ENCODE results near the gene THSD4.

The THSD4 gene

GRCh38 chr15:71678605-71679004 lies 563.3 kb downstream of the THSD4 start:
- DNase-seq: no peak

GRCh38 chr15:71679223-71679792 lies 564.0 kb downstream of the THSD4 start:
- no peak for DNase-seq

GRCh38 chr15:71679793-71680353 lies 564.6 kb downstream of the THSD4 start:
- no peak for DNase-seq

GRCh38 chr15:71682001-71682400 lies 566.7 kb downstream of the THSD4 start:
- DNase-seq: no peak

GRCh38 chr15:71683411-71684274 lies 568.4 kb downstream of the THSD4 start:
- DNase-seq: no peak

- no peak for DNase-seq
These were observed 570.2 kb downstream of the THSD4 start for GRCh38 chr15:71685420-71685993.

GRCh38 chr15:71686221-71687050 lies 571.2 kb downstream of the THSD4 start:
- DNase-seq: no peak

- DNase-seq: no peak
These were observed 572.7 kb downstream of the THSD4 start for GRCh38 chr15:71687902-71688508.

- no peak for DNase-seq
These were observed 573.3 kb downstream of the THSD4 start for GRCh38 chr15:71688509-71689094.

GRCh38 chr15:71691081-71691457 lies 575.8 kb downstream of the THSD4 start:
- no peak for DNase-seq

GRCh38 chr15:71691458-71692417 lies 576.5 kb downstream of the THSD4 start:
- DNase-seq: no peak

- no peak for DNase-seq
These were observed 582.0 kb downstream of the THSD4 start for GRCh38 chr15:71697236-71697635.

- DNase-seq: no peak
These were observed 582.8 kb downstream of the THSD4 start for GRCh38 chr15:71698030-71698429.

GRCh38 chr15:71698742-71699141 lies 583.5 kb downstream of the THSD4 start:
- DNase-seq: no peak

- DNase-seq: no peak
These were observed 584.7 kb downstream of the THSD4 start for GRCh38 chr15:71699977-71700376.

- DNase-seq: no peak
These were observed 586.5 kb downstream of the THSD4 start for GRCh38 chr15:71701808-71702207.

- no peak for DNase-seq
These were observed 587.2 kb downstream of the THSD4 start for GRCh38 chr15:71702496-71702895.

GRCh38 chr15:71705151-71705550 lies 589.9 kb downstream of the THSD4 start:
- DNase-seq: no peak

- DNase-seq: no peak
These were observed 591.4 kb downstream of the THSD4 start for GRCh38 chr15:71706461-71707229.
